Measurements from ENCODE around the gene GINS3. TPM values are rescaled to one million over a fixed set of nuclear protein-coding genes. Genes with fewer than 3 reads are reported as not detected.

The GINS3 gene
- 1.9 to 3.3 TPM (median 2.1 TPM) in 3 replicates for total RNA-seq
- long read RNA-seq, partial matches to known transcripts = 0 of 3 reads
- long read RNA-seq, other reads (novel, unspliced or antisense) = 0 of 3 reads

DNA sequence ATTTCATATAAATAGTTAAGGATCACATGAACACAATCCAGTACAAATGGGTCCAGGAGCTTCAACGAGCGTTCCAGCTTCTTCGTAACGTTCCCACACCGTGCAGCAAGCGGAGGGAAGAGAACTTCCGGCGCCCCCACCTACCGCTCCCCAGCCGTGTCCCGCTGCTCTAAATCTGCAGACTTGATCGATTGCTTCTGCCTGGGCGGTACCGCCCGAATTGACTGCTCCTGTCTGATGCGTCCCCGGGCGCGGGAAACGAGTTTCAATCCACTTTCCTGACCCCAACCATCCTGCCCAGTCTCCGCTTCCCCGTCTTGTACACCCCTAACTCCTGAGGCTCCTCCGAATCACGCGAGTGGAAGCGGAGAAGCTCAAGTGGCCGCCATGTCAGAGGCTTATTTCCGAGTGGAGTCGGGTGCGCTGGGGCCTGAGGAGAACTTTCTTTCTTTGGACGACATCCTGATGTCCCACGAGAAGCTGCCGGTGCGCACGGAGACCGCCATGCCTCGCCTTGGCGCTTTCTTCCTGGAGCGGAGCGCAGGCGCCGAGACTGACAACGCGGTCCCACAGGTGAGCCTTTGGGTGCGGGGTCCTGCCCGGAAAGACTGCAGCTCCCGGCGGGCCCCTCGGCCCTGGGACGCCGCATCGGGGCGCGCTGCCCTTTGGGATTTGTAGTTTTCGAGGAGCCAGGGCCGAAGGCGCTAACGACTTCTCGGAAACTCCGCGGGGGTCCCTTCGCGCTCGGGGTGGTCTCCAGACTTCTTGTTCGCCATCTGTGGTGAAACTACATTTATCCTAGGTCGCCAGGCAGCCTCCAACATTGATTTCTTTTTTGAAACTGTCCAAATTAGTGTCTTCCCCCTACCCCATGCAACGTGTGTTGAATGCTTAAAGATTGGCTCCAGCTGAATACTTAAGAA lies at the start of gene GINS3:
GINS3 (plus strand) TSS at position 257 of the 923 bp plus-strand sequence; CDS start at position 388, 131 bp downstream.
- H3K4me3 Mint-ChIP-seq (ENCODE audit: unreplicated experiment) = peak within 1 kb of the TSS; percentile 98
- peaks cover 11% of the 10 kb centered on the region for H3K4me1 Mint-ChIP-seq (ENCODE audit: low read depth)
- H3K9me3 Mint-ChIP-seq (ENCODE audit: low read depth) = no peaks in the 10 kb centered on the region
- H3K36me3 Mint-ChIP-seq (ENCODE audit: low read depth) = no peaks in the 10 kb centered on the region
- peak; percentile 96 for DNase-seq (ENCODE audit: low spot score)
- H3K27me3 Mint-ChIP-seq (ENCODE audit: low read depth) = peaks cover 16% of the 10 kb centered on the region
- H3K27ac Mint-ChIP-seq (ENCODE audit: unreplicated experiment) = peak within 1 kb of the TSS; percentile 93
- no peak for TF ChIP-seq CTCF (IDR thresholded peaks at IDR 0.05)

DNA sequence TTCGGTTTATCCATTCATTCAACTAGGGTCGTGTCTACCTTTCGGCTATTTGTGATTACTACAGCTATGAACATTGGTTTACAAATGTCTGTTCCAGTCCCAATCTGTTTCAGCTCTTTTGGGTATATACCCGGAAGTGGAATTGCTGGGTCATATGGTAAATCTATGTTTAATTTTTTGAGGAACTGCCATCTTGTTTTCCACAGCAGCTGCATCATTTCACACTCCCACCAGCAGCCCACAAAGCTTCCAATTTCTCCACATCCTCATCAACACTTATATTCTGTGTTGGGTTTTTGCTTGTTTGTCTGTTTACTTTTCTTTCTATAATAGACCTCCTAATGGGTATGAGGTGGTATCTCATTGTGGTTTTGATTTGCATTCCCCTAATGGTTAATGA lies 48.7 kb upstream of the GINS3 start:
- TF ChIP-seq CTCF (IDR thresholded peaks at IDR 0.05) = no peak
- no peak overlapping the region for H3K27ac Mint-ChIP-seq (ENCODE audit: unreplicated experiment)
- no peaks in the 10 kb centered on the region for H3K9me3 Mint-ChIP-seq (ENCODE audit: low read depth)
- H3K36me3 Mint-ChIP-seq (ENCODE audit: low read depth) = no peaks in the 10 kb centered on the region
- no peak overlapping the region for H3K4me3 Mint-ChIP-seq (ENCODE audit: unreplicated experiment)
- no peak for DNase-seq (ENCODE audit: low spot score)
- peaks cover 6% of the 10 kb centered on the region for H3K4me1 Mint-ChIP-seq (ENCODE audit: low read depth)
- peaks cover 32% of the 10 kb centered on the region for H3K27me3 Mint-ChIP-seq (ENCODE audit: low read depth)

- DNase-seq (ENCODE audit: low spot score) = no peak
- H3K4me1 Mint-ChIP-seq (ENCODE audit: low read depth) = no peaks in the 10 kb centered on the region
- no peak overlapping the region for H3K27ac Mint-ChIP-seq (ENCODE audit: unreplicated experiment)
- H3K27me3 Mint-ChIP-seq (ENCODE audit: low read depth) = peaks cover 54% of the 10 kb centered on the region
- H3K4me3 Mint-ChIP-seq (ENCODE audit: unreplicated experiment) = no peak overlapping the region
- peak; percentile 76 for TF ChIP-seq CTCF (IDR thresholded peaks at IDR 0.05)
- no peaks in the 10 kb centered on the region for H3K36me3 Mint-ChIP-seq (ENCODE audit: low read depth)
- H3K9me3 Mint-ChIP-seq (ENCODE audit: low read depth) = no peaks in the 10 kb centered on the region
Observed at GRCh38 chr16:58345574-58346354, 46.5 kb upstream of the GINS3 start.

- H3K27me3 Mint-ChIP-seq (ENCODE audit: low read depth) = peaks cover 58% of the 10 kb centered on the region
- no peak for DNase-seq (ENCODE audit: low spot score)
- H3K4me1 Mint-ChIP-seq (ENCODE audit: low read depth) = no peaks in the 10 kb centered on the region
- no peak overlapping the region for H3K4me3 Mint-ChIP-seq (ENCODE audit: unreplicated experiment)
- no peaks in the 10 kb centered on the region for H3K36me3 Mint-ChIP-seq (ENCODE audit: low read depth)
- no peak for TF ChIP-seq CTCF (IDR thresholded peaks at IDR 0.05)
- no peak overlapping the region for H3K27ac Mint-ChIP-seq (ENCODE audit: unreplicated experiment)
- no peaks in the 10 kb centered on the region for H3K9me3 Mint-ChIP-seq (ENCODE audit: low read depth)
Observed at GRCh38 chr16:58346831-58347371, 45.4 kb upstream of the GINS3 start.

DNA sequence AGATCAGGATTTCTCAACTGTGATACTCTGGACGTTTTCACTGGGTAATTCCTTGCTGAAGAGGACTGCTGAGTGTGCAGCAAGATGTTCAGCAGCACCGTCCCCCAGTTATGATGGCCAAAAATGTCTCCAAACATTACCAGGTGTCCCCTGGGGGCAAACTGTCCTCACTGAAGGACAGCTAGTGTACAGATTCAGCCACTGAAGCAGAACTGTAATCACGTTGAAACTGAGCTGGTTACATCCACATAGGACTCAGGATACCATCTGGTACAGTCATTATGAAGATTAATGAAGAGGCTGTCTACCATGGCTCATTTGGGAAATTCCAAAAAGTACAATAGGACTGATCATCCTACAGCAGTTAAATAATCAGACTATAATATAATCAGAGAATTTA lies 43.3 kb upstream of the GINS3 start:
- no peak overlapping the region for H3K27ac Mint-ChIP-seq (ENCODE audit: unreplicated experiment)
- H3K4me1 Mint-ChIP-seq (ENCODE audit: low read depth) = no peaks in the 10 kb centered on the region
- DNase-seq (ENCODE audit: low spot score) = no peak
- TF ChIP-seq CTCF (IDR thresholded peaks at IDR 0.05) = no peak
- H3K9me3 Mint-ChIP-seq (ENCODE audit: low read depth) = no peaks in the 10 kb centered on the region
- H3K36me3 Mint-ChIP-seq (ENCODE audit: low read depth) = no peaks in the 10 kb centered on the region
- H3K27me3 Mint-ChIP-seq (ENCODE audit: low read depth) = peaks cover 57% of the 10 kb centered on the region
- H3K4me3 Mint-ChIP-seq (ENCODE audit: unreplicated experiment) = no peak overlapping the region

Measured in chondrocyte (in vitro differentiated cells).